DND-41 (cell line): Measurements from ENCODE around the gene MYLIP.

Source experiments
- ATAC-seq: fragments of 200-7000 bp; cut with Tn5 transposase; 3 replicates; pipeline ENCODE4 v1.9.1; 2021; ENCODE audit warnings: low read depth; ENCODE audit not compliant: insufficient read depth
- DNase-seq: peaks from one replicate; pipeline ENCODE4 v3.0.0-alpha.2; 2020
- H2AFZ ChIP-seq: 2 replicates; pipeline ENCODE4 v1.6.0; 2012; ENCODE audit warnings: low read depth, low read length
- H3K27ac ChIP-seq: 2 replicates; pipeline ENCODE4 v1.5.1; 2012; ENCODE audit warnings: low read length, inconsistent platforms
- H3K27me3 ChIP-seq: fragments of 200-600 bp; sonication (generic); 2 replicates; pipeline ENCODE4 v1.6.0; 2012; ENCODE audit warnings: low read length, mild to moderate bottlenecking, inconsistent platforms; ENCODE audit not compliant: insufficient read depth, poor library complexity
- H3K36me3 ChIP-seq: 2 replicates; pipeline ENCODE4 v1.5.1; 2012; ENCODE audit warnings: low read length, inconsistent platforms; ENCODE audit not compliant: insufficient read depth
- H3K4me1 ChIP-seq: 2 replicates; pipeline ENCODE4 v1.5.1; 2012; ENCODE audit warnings: mild to moderate bottlenecking, low read length; ENCODE audit not compliant: insufficient read depth
- H3K4me2 ChIP-seq: 2 replicates; pipeline ENCODE4 v1.6.0; 2012; ENCODE audit warnings: mild to moderate bottlenecking, moderate library complexity, low read length, inconsistent platforms; ENCODE audit not compliant: insufficient read depth
- H3K4me3 ChIP-seq, 2 experiments: fragments of 200-600 bp in 1 of 2; shearing (Covaris generic) in 1 of 2; 2 replicates each; pipeline ENCODE4 v1.5.1; 2012 to 2016; ENCODE audit warnings: inconsistent platforms in 2 of 2, low read length in 2 of 2, mild to moderate bottlenecking in 2 of 2, low read depth in 1 of 2, moderate library complexity in 1 of 2
- H3K79me2 ChIP-seq: 2 replicates; pipeline ENCODE4 v1.6.0; 2012; ENCODE audit warnings: low read length, inconsistent platforms; ENCODE audit not compliant: insufficient read depth
- H3K9ac ChIP-seq: 2 replicates; pipeline ENCODE4 v1.6.0; 2012; ENCODE audit warnings: low read depth, mild to moderate bottlenecking, inconsistent platforms, low read length, moderate library complexity
- H3K9me3 ChIP-seq: 2 replicates; pipeline ENCODE4 v1.5.1; 2012; ENCODE audit warnings: low read length, moderate library complexity, mild to moderate bottlenecking, inconsistent platforms; ENCODE audit not compliant: insufficient read depth, severe bottlenecking
- H4K20me1 ChIP-seq: 2 replicates; pipeline ENCODE4 v1.6.0; 2012; ENCODE audit warnings: low read length; ENCODE audit not compliant: insufficient read depth
- CTCF ChIP-seq: IDR thresholded peaks from 2 replicates; pipeline ENCODE4 v1.5.1; 2012; ENCODE audit warnings: borderline replicate concordance, low read length, moderate library complexity, mild to moderate bottlenecking; ENCODE audit not compliant: poor library complexity, severe bottlenecking; ENCODE audit errors: extremely low read depth
- EZH2 ChIP-seq: IDR thresholded peaks from 3 replicates; pipeline ENCODE4 v1.6.1; 2012; ENCODE audit warnings: borderline replicate concordance, low read depth, mild to moderate bottlenecking, moderate library complexity, low read length, inconsistent platforms; ENCODE audit not compliant: severe bottlenecking

The MYLIP gene

GRCh38 chr6:16109659-16110305 lies 19.1 kb upstream of the MYLIP start:
- H2AFZ ChIP-seq, result no peak overlapping the region
- H3K27ac ChIP-seq, result no peak overlapping the region
- TF ChIP-seq EZH2, result no peak
- no peak for TF ChIP-seq CTCF
- H3K4me1 ChIP-seq, result no peaks in the 10 kb centered on the region
- no peaks in the 10 kb centered on the region for H3K36me3 ChIP-seq
- no peaks in the 10 kb centered on the region for H3K79me2 ChIP-seq
- no peaks in the 10 kb centered on the region for H4K20me1 ChIP-seq
- H3K27me3 ChIP-seq, result no peaks in the 10 kb centered on the region
- no peak overlapping the region for H3K4me3 ChIP-seq
- ATAC-seq, result no peak
- H3K4me2 ChIP-seq, result no peak overlapping the region
- no peak overlapping the region for H3K9ac ChIP-seq
- DNase-seq, result no peak
- H3K9me3 ChIP-seq, result no peaks in the 10 kb centered on the region

GRCh38 chr6:16118825-16119224 lies 10.1 kb upstream of the MYLIP start:
- Histone ChIP-seq H3K27ac (no peak overlapping the region), H3K9me3 (no peaks in the 10 kb centered on the region), H3K4me1 (no peaks in the 10 kb centered on the region), H3K4me3 (no peak overlapping the region), H3K36me3 (no peaks in the 10 kb centered on the region), H3K27me3 (peaks cover 9% of the 10 kb centered on the region), H2AFZ (no peak overlapping the region), H3K79me2 (no peaks in the 10 kb centered on the region), H3K9ac (no peak overlapping the region), H4K20me1 (no peaks in the 10 kb centered on the region), H3K4me2 (no peak overlapping the region)
- DNase-seq (no peak), ATAC-seq (no peak)
- TF ChIP-seq EZH2, result no peak
- TF ChIP-seq CTCF, result no peak

DNA sequence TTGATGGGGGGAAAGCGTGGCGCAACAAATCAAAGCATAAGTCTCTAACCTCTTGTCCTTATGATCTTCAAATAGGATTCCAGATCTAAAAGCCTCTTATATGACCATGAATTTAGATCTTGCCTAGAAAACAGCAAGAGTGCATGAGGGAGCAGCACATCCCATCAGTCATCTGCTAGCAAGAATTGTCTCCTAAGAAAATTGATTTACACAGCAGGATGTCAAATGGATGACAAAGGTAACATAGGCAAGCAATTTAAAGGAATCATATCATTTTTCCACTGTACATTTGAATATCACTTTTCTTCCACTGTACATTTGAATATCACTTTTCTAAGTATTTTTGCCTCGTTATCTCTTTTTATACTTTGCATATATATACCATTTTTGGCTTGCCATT lies 7.5 kb upstream of the MYLIP start:
- no peaks in the 10 kb centered on the region for H3K4me1 ChIP-seq
- peaks cover 11% of the 10 kb centered on the region for H3K27me3 ChIP-seq
- no peaks in the 10 kb centered on the region for H3K9me3 ChIP-seq
- H3K4me2 ChIP-seq, result no peak overlapping the region
- H2AFZ ChIP-seq, result no peak overlapping the region
- no peak overlapping the region for H3K27ac ChIP-seq
- no peaks in the 10 kb centered on the region for H3K79me2 ChIP-seq
- H4K20me1 ChIP-seq, result no peaks in the 10 kb centered on the region
- no peak overlapping the region for H3K4me3 ChIP-seq
- no peaks in the 10 kb centered on the region for H3K36me3 ChIP-seq
- TF ChIP-seq CTCF (no peak), EZH2 (no peak)
- no peak overlapping the region for H3K9ac ChIP-seq
- ATAC-seq (no peak), DNase-seq (no peak)
